EH (cell line): ENCODE data around the gene DTX2.
A peak's percentile ranks its signal among the peaks of the same experiment; 100 is the strongest.
"Not testable (repeated sequence)": the region's sequence is repeated elsewhere in the genome, so short reads cannot be mapped to it uniquely, and the experiment has no call there.

Experiments
- DNase-seq: peaks from one replicate; pipeline ENCODE4 v3.0.0-alpha.2; 2015; ENCODE audit warnings: low read depth

Gene DTX2

GRCh38 chr7:76512941-76513816 is 51.7 kb downstream of the DTX2 start:
- peak; percentile 21 for DNase-seq

GRCh38 chr7:76513817-76514799 is 52.6 kb downstream of the DTX2 start:
- DNase-seq = no peak

- no peak for DNase-seq
Observed at GRCh38 chr7:76514926-76515771, 53.6 kb downstream of the DTX2 start.

- peak; percentile 56 for DNase-seq
Observed at GRCh38 chr7:76515999-76516443, 54.5 kb downstream of the DTX2 start.

GRCh38 chr7:76516932-76517331 is 55.4 kb downstream of the DTX2 start:
- not testable (repeated sequence) for DNase-seq

GRCh38 chr7:76526183-76526582 is 64.7 kb downstream of the DTX2 start:
- not testable (repeated sequence) for DNase-seq

- DNase-seq = not testable (repeated sequence)
Observed at GRCh38 chr7:76531643-76532042, 70.1 kb downstream of the DTX2 start.

GRCh38 chr7:76543197-76543596 is 81.7 kb downstream of the DTX2 start, which contains the start of gene SPDYE16:
SPDYE16 (minus strand) TSS chr7:76543297; CDS start chr7:76541459, 1,838 bp downstream.
- not testable (repeated sequence) for DNase-seq

- DNase-seq = peak; percentile 85
Observed at GRCh38 chr7:76549025-76549854, 87.7 kb downstream of the DTX2 start.

GRCh38 chr7:76549855-76550248 is 88.3 kb downstream of the DTX2 start:
- DNase-seq = peak; percentile 12

- not testable (repeated sequence) for DNase-seq
Observed at GRCh38 chr7:76551992-76552391, 90.5 kb downstream of the DTX2 start.
